SU-DHL-6 (cell line): ENCODE results near the gene LRP1B.

Experiments
- H2AFZ ChIP-seq: fragments of 200-600 bp; sonication (generic); 2 replicates; pipeline ENCODE4 v1.6.1; 2014; ENCODE audit warnings: low read depth, mild to moderate bottlenecking, moderate library complexity, mixed read lengths, antibody characterized with exemption, low read length; ENCODE audit not compliant: severe bottlenecking
- H3F3A ChIP-seq: fragments of 200-600 bp; shearing (Covaris generic); 2 replicates; pipeline ENCODE4 v1.6.0; 2016; ENCODE audit warnings: antibody characterized with exemption, mild to moderate bottlenecking; ENCODE audit not compliant: insufficient read depth
- H3K27ac ChIP-seq: fragments of 200-600 bp; sonication (generic); 2 replicates; pipeline ENCODE4 v1.5.1; 2016; ENCODE audit warnings: low read depth, mild to moderate bottlenecking, low read length, moderate library complexity, mixed read lengths
- H3K27me3 ChIP-seq: fragments of 200-600 bp; sonication (generic), shearing (Covaris generic); 2 replicates; pipeline ENCODE4 v1.6.0; 2014; ENCODE audit warnings: mild to moderate bottlenecking, low read length
- H3K36me3 ChIP-seq: fragments of 200-600 bp; sonication (generic); 2 replicates; pipeline ENCODE4 v1.6.1; 2014; ENCODE audit warnings: mild to moderate bottlenecking, low read length, mixed read lengths
- H3K4me2 ChIP-seq: fragments of 300-600, 200-600 bp; shearing (Covaris generic), sonication (generic); 2 replicates; pipeline ENCODE4 v1.6.0; 2014; ENCODE audit warnings: low read length, low read depth, mild to moderate bottlenecking; ENCODE audit not compliant: poor library complexity, severe bottlenecking
- H3K4me3 ChIP-seq: fragments of 200-600 bp; sonication (generic); 2 replicates; pipeline ENCODE4 v1.5.1; 2014; ENCODE audit warnings: antibody characterized with exemption, low read length, mild to moderate bottlenecking, mixed read lengths; ENCODE audit not compliant: insufficient read depth, poor library complexity, severe bottlenecking
- H3K79me2 ChIP-seq: fragments of 200-600 bp; sonication (generic); 2 replicates; pipeline ENCODE4 v1.6.1; 2014; ENCODE audit warnings: mild to moderate bottlenecking, low read length, moderate library complexity; ENCODE audit not compliant: insufficient read depth
- H3K9ac ChIP-seq: fragments of 200-600 bp; sonication (generic); 2 replicates; pipeline ENCODE4 v1.7.0; 2014; ENCODE audit warnings: mild to moderate bottlenecking, low read length
- H3K9me2 ChIP-seq: fragments of 200-600 bp; sonication (generic); replicated peaks from 2 replicates; pipeline ENCODE4 v1.6.1; 2014; ENCODE audit warnings: low read length; ENCODE audit not compliant: insufficient read depth
- H3K9me3 ChIP-seq: fragments of 200-600 bp; sonication (generic); 2 replicates; pipeline ENCODE4 v1.6.1; 2014; ENCODE audit warnings: low read length, mixed read lengths; ENCODE audit not compliant: insufficient read depth
- H4K20me1 ChIP-seq: fragments of 200-600 bp; sonication (generic); 2 replicates; pipeline ENCODE4 v1.6.1; 2014; ENCODE audit warnings: low read depth, mild to moderate bottlenecking, antibody characterized with exemption, low read length, moderate library complexity, mixed read lengths
- EZH2phosphoT487 ChIP-seq: fragments of 200-600 bp; sonication (generic), shearing (Covaris generic); conservative IDR thresholded peaks from 2 replicates; pipeline ENCODE4 v1.6.1; 2018; ENCODE audit warnings: mild to moderate bottlenecking, antibody characterized with exemption, low read length, moderate library complexity, mixed read lengths
- TF ChIP-seq, protein P1 (sequence below): fragments of 200-600 bp; sonication (generic); IDR thresholded peaks from one replicate; pipeline ENCODE4 v1.5.1; 2017; ENCODE audit warnings: antibody characterized with exemption, mild to moderate bottlenecking, low read length, moderate library complexity; ENCODE audit not compliant: insufficient read depth, poor library complexity, severe bottlenecking

Gene LRP1B

DNA sequence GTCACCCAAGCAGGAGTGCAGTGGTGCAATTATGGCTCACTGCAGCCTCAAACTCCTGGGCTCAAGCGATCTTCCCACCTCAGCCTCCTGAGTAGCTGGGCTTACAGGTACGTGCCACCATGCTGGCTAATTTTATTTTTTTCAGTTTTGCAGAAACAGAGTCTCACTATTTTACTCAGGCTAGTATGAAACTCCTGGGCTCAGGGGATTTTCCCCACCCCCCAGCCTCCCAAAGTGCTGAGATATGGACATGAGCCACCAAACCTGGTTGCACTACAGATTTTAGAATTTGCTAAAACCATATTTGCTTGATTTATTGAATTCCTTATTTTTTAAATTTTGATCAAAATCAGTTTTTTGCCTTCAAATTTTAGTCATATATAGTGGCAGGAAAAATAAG lies 1553.4 kb downstream of the LRP1B start:
- no peaks in the 10 kb centered on the region for H3K9me2 ChIP-seq
- no peak overlapping the region for H3K4me2 ChIP-seq

DNA sequence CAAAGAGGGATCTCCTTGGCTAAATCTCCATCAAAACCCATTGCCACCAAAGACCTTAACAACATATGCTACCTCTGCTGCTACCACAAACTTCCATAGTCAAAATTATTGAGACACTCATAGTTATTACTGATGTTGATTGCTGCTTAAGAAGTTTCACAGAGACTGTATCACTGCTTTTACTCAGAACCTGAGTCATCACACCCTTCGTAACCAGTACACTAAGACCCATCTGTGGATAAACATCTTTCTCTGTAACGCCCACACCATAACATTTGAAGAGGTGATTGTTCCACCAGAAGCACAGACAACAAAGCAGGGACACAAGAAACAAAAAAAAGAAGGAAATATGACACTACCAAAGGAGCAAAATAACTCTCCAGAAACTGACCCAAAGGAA lies 1563.1 kb downstream of the LRP1B start:
- Histone ChIP-seq H3K27ac (no peak overlapping the region), H3K4me3 (no peak overlapping the region), H2AFZ (no peak overlapping the region), H3F3A (no peaks in the 10 kb centered on the region), H3K9me3 (no peaks in the 10 kb centered on the region), H3K27me3 (no peaks in the 10 kb centered on the region), H3K9ac (no peak overlapping the region), H3K79me2 (no peaks in the 10 kb centered on the region), H3K36me3 (no peaks in the 10 kb centered on the region), H3K4me2 (no peak overlapping the region), H3K9me2 (no peaks in the 10 kb centered on the region), H4K20me1 (no peaks in the 10 kb centered on the region)
- TF ChIP-seq EZH2phosphoT487: no peak

More for the DNA sequence above, 1553.4 kb downstream of the LRP1B start:
- H3K79me2 ChIP-seq: no peaks in the 10 kb centered on the region
- no peak overlapping the region for H3K9ac ChIP-seq
- no peak overlapping the region for H3K4me3 ChIP-seq
- TF ChIP-seq, protein P1, sequence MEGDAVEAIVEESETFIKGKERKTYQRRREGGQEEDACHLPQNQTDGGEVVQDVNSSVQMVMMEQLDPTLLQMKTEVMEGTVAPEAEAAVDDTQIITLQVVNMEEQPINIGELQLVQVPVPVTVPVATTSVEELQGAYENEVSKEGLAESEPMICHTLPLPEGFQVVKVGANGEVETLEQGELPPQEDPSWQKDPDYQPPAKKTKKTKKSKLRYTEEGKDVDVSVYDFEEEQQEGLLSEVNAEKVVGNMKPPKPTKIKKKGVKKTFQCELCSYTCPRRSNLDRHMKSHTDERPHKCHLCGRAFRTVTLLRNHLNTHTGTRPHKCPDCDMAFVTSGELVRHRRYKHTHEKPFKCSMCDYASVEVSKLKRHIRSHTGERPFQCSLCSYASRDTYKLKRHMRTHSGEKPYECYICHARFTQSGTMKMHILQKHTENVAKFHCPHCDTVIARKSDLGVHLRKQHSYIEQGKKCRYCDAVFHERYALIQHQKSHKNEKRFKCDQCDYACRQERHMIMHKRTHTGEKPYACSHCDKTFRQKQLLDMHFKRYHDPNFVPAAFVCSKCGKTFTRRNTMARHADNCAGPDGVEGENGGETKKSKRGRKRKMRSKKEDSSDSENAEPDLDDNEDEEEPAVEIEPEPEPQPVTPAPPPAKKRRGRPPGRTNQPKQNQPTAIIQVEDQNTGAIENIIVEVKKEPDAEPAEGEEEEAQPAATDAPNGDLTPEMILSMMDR: no peak
- TF ChIP-seq EZH2phosphoT487: no peak
- no peak overlapping the region for H2AFZ ChIP-seq
- H3K36me3 ChIP-seq: no peaks in the 10 kb centered on the region
- H3K27me3 ChIP-seq: no peaks in the 10 kb centered on the region
- H3K9me3 ChIP-seq: no peaks in the 10 kb centered on the region
- no peaks in the 10 kb centered on the region for H4K20me1 ChIP-seq
- H3F3A ChIP-seq: no peaks in the 10 kb centered on the region
- no peak overlapping the region for H3K27ac ChIP-seq

DNA sequence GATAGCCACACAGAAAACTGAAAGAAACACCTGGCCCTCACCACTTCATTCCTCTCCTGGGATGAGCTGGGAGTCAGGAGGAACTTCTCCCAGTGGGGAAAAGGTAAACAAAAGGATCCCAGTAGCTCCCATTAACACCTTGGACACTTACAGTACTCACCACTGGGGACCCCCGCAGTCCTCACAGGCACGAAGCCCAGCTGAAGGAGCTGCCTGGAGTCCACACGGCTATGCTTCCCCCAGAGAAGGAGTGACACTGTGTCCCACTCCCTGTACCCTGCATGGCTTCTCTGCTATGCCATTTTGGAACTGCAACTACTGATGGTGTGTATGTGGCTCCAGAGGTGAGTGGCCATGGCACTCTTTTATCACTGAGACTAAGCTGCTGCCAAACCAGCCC lies 1565.1 kb downstream of the LRP1B start:
- no peaks in the 10 kb centered on the region for H3K27me3 ChIP-seq
- no peak overlapping the region for H3K4me3 ChIP-seq
- no peaks in the 10 kb centered on the region for H4K20me1 ChIP-seq
- H3K9ac ChIP-seq: no peak overlapping the region
- H3K36me3 ChIP-seq: no peaks in the 10 kb centered on the region
- no peaks in the 10 kb centered on the region for H3K9me2 ChIP-seq
- H3K79me2 ChIP-seq: no peaks in the 10 kb centered on the region
- no peaks in the 10 kb centered on the region for H3K9me3 ChIP-seq
- no peak overlapping the region for H2AFZ ChIP-seq
- no peaks in the 10 kb centered on the region for H3F3A ChIP-seq
- H3K27ac ChIP-seq: no peak overlapping the region
- no peak overlapping the region for H3K4me2 ChIP-seq
- no peak for TF ChIP-seq EZH2phosphoT487
- TF ChIP-seq, protein P1: no peak

DNA sequence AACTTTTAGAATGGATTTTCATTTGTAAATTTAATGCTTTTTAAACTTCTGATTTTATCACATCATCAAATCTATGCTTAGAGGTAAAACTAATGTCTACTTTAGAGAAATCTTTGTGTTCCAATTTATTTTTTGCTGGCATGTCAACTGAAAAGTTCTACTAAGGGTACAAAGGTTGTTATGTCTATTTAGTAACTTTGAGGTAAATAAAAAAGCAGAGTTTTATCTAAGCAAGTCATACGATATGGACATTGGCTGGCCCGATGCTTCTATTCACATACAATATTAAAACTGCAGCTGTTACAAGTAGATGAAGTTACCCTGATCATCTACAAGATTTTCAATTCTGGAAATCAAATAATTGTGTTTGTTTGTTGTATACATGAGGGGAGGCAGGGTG lies 1575.1 kb downstream of the LRP1B start:
- no peak overlapping the region for H3K4me3 ChIP-seq
- H3K4me2 ChIP-seq: no peak overlapping the region

More for the DNA sequence above, 1575.1 kb downstream of the LRP1B start:
- TF ChIP-seq, protein P1: no peak
- TF ChIP-seq EZH2phosphoT487: no peak
- Histone ChIP-seq H3K79me2 (no peaks in the 10 kb centered on the region), H3F3A (no peaks in the 10 kb centered on the region), H3K9ac (no peak overlapping the region), H3K9me2 (no peaks in the 10 kb centered on the region), H3K27ac (no peak overlapping the region), H4K20me1 (no peaks in the 10 kb centered on the region), H3K27me3 (no peaks in the 10 kb centered on the region), H3K9me3 (no peaks in the 10 kb centered on the region), H3K36me3 (no peaks in the 10 kb centered on the region), H2AFZ (no peak overlapping the region)
